ENCODE measurements around the gene SARM1.
"Not testable (repeated sequence)": the region's sequence is repeated elsewhere in the genome, so short reads cannot be mapped to it uniquely, and the experiment has no call there.

Gene SARM1

DNA sequence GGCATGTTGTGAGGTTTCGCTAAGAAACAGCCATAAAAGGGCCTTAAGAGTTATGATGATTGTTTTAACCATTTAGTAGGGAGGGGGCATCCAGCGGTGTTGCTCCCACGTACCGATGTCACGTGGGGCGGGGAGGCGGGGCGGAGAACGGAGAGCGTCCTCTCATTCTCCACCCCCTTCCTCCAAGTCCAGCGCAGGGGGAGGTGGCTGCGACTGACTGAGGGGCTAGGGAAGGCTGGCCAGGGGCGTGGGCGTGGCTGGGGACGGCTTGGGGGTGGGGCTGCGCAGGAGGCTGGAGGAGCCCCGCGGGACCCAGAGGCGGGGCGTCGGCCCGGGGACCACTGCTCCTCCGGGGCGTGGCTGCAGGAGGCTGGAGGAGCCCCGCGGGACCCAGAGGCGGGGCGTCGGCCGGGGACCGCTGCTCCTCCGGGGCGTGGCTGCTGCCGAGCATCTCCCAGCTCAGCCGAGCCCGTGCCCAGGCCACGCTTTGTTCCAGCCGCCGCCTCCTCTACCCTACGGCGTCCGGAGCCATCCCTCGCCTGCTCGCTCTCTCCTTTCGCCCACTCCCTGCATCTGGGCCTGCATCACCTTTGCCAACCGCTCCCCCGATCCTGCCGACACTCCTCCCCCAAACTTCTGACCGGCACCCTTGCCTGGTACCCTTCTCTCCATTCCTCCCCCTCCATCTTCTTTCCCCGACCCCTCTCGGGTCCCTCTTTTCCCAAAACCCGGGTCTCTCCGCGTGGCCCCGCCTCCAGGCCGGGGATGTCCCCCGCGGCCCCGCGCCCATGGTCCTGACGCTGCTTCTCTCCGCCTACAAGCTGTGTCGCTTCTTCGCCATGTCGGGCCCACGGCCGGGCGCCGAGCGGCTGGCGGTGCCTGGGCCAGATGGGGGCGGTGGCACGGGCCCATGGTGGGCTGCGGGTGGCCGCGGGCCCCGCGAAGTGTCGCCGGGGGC, at the start of gene SARM1:
TSS of gene SARM1 (plus strand) at position 450 of the 958 bp plus-strand sequence. CDS start at position 789, 339 bp downstream.
- peak; percentile 88 to 91 for DNase-seq

GRCh38 chr17:28324267-28324745, 47.2 kb upstream of the SARM1 start:
- DNase-seq, result no peak

- no peak for DNase-seq
Measured at GRCh38 chr17:28324781-28325180, 46.7 kb upstream of the SARM1 start.

- DNase-seq, result no peak
Measured at GRCh38 chr17:28325211-28325610, 46.3 kb upstream of the SARM1 start.

DNA sequence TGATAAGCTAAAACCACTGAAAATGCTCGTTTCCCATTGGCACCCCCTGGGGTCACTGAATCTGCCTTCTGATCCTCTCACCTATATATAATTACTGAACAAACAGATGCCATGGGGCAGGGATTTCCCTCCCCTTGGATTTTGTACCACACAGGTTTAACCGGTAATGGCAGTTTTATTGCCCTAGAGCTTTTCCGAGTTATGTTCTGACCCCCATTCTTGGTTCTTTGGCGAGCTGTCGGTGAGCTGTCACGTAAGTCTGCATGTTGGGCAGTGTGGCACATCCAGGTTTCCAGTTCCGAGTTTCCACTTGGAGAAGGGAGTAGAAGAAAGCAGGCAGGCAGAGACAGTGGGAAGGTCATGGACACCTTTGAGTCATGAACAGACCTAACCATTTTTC, 45.4 kb upstream of the SARM1 start:
- no peak for DNase-seq

DNA sequence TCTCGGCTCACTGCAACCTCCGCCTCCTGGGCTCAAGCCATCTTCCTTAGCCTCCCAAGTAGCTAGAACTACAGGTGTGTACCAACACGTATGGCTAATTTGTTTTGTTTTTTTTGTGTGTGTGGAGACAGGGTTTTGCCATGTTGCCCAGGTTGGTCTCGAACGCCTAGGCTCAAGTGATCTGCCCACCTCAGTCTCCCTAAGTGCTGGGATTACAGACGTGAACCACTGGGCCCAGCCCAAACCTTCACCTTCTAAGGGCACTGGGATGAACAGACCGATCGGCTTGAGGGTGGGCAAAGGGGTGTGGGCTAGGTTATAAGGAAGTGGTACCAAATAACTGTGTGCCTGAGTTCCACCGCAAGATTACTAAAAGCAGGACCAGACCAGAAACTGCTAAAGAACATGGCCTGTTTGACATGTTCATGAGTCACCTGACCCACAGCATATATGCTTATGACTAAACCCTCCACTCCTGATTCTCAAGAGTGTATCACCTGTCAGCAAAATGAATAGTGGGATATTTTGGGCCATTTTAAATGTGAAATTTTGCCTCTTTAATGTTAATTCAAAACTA, 44.4 kb upstream of the SARM1 start:
- peak in 1 of 2 donors; percentile 19 for DNase-seq

- DNase-seq, result no peak
Measured at GRCh38 chr17:28327709-28328108, 43.8 kb upstream of the SARM1 start.

- DNase-seq, result no peak
Measured at GRCh38 chr17:28328325-28328724, 43.2 kb upstream of the SARM1 start.

DNA sequence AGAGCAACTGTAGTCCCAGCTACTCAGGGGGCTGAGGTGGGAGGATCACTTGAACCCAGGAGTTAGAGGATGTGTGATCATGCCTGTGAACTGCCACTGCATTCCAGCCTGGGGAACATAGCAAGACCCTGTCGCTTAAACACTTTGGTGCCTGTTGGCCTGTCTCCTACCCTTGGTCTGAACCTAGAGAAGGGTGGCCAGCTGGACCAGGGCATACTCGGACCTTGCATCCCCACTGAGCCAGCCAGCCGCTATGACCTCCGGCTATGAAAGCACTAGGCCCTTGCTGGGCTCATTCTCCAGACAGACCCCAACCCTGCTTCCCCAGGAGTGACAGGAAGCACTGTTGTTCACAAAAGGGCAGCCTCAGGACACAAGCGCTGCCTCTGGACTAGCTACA, 40.8 kb upstream of the SARM1 start:
- no peak for DNase-seq

- no peak for DNase-seq
Measured at GRCh38 chr17:28331891-28332420, 39.5 kb upstream of the SARM1 start.

DNA sequence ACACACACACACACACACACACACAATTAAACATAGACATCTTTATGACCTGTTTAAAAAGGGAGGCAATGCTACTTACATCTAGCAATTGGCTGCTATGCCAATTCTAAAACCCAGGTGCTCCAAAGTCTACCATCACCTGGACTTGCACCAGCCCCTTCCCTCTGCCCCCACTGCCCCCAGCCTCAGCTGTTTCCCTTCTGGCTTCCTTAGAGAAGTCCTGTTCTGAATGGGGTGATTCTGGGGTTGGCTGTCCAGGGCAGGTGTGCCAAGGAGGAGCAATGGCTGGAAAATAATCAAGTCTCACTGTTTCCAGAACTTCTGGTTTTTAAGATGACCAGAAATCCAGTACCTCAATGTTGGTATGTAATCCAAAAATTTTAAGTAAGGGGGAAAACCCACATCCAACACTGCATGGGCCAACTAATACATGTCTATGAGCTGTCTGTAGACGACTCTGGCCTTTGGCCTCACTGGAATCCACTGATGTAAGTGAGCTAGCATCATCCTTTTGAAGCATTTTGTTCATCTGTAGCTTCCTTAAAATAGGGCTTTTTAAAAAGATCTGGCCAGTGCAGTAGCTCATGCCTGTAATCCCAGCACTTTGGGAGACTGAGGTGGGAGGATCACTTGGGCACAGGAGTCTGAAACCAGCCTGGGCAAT, 38.3 kb upstream of the SARM1 start:
- DNase-seq, result no peak

- DNase-seq, result no peak
Measured at GRCh38 chr17:28334171-28334570, 37.3 kb upstream of the SARM1 start.

DNA sequence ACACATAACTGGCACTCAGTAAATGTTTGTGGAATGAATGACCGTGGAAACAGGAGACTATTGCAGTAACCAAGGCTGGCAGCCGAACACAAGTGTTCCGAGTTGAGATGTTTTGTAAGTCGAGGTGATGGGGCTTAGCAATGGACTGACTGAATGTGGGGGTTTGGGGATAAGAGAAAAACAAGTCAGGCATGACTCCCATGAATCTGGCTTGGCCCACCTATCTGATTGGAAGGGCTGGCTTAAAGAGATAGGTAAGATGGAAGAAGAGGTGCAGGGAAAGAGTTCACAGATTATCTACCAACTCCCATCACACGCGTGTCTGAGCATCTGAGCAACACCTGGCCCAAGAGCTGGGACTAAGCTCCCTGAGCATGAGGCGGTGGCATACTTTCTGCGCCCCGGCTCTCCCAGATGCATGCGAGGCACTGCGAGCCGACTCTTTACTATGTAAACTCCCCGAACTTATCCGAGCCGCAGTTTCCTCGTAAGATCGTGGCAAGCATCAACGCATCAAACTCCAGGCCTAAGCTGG, 36.8 kb upstream of the SARM1 start:
- no peak for DNase-seq

DNA sequence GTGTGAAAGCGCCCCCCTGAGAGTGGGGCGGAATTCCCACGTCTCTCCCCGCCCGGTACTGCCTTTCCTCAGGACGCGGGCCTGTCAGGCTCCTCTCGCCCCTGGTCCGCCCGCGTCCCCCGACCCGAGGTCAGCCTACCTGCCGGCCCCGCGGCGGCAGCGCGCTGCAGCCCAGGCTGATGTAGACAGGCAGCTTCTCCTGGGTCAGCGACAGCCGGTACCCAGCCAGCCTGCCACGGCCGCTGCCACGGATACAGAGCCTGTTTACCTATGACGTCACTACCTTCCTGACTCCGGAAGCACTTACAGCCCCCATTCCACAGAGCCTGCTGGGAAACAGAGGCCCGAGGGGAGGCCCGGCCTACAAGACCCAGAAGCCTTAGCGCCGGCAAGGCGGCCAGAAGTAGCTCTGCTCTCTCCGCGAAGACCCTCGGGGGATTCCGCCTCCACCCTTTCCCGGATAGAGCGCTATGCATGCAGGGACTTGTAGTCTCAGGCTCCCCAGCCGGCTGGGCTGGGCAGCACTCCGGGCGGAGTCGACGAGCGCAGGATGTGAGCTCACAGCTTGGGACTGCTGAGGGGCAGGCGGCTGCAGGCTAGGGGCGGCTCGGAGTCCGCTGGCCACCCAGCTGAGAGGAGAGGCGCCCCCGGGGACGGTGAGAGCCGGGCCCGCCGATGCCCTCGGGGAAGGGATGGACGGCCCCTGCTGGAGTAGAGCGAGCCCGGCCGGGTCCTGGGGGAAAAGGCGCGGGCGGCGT, 36.1 kb upstream of the SARM1 start, which contains the start of the genes IFT20 and TNFAIP1:
TSS of gene IFT20 (minus strand) at position 272 of the 758 bp plus-strand sequence. CDS start 3,487 bp downstream, outside the sequence.
TSS of gene TNFAIP1 (plus strand) at position 561 of the 758 bp plus-strand sequence. CDS start 3,761 bp downstream, outside the sequence.
- peak; percentile 94 to 98 for DNase-seq

- DNase-seq, result peak in 1 of 2 donors; percentile 36
Measured at GRCh38 chr17:28335959-28336871, 35.3 kb upstream of the SARM1 start.

DNA sequence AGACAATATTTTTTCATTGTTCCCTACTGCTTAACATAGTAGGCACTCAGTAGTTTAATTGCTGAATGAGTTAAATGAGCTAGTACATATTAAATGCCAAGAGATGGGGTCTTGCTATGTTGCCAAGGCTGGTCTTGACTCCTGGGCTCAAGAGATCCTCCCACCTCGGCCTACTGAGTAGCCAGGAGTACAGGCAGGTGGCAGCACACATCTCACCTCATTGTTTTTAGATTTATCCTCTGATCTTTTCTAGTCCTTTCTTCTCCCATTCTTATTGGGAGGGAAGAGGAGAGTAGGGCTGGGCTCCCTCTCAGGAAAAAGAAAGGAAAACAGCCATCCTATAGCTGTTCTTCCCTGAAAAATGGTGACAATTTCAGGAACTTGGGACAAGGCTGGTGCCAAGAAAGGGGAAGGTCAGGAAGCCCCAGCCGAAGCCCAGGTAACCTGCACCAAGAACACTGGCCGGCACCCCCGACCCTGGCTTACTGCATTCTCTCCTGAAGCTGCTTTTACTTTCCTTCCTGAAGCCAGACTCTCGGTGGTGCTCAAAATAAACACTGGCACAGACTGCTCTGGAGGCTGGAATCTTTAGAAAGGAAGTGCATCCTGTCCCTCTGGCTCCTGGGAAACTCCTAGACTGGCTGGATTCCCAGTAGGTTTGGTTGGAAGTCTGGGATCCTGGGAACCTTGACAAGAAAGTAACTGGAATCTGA, 33.3 kb upstream of the SARM1 start:
- DNase-seq, result no peak

DNA sequence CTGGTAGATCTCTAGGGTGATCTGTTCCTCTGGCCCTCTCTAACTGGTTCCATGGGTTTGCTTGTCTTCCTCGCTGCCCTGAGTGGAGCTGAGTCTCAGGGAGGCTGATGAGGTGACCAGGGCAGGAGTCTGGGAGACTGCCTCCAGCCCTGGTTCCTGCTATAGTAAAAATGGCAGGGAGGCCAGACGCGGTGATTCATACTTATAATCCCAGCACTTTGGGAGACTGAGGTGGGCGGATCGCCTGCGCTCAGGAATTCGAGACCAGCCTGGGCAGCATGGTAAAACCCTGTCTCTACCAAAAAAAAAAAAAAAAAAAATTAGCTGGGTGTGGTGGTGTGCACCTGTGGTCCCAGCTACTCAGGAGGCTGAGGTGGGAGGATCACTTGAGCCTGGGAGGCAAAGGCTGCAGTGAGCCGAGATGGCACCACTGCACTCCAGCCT, 32.7 kb upstream of the SARM1 start:
- DNase-seq, result not testable (repeated sequence)

- DNase-seq, result no peak
Measured at GRCh38 chr17:28339431-28339830, 32.1 kb upstream of the SARM1 start.

GRCh38 chr17:28340374-28340773, 31.1 kb upstream of the SARM1 start:
- DNase-seq, result no peak

DNA sequence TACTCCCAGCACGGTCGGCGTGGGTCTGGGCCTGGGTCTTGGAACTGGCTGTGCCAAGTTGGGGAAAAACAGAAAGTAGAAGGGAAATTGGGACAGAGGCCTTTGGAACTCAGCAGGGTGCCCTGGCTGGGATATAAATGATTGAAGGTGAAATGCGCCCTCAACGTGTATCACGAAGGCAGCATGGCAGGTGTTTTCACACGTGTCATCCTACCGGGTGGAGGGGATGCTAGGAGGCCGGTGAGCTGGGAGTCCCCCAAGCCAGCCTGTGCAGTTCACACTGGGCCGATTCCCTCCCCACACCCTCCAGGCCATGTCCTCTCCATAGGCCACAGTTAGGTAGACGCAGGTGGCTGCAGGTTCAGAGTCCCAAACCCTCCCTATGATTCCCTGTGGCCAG, 30.0 kb upstream of the SARM1 start:
- no peak for DNase-seq

Measured in stimulated activated CD4-positive, alpha-beta T cell treated with anti-CD3 and anti-CD28 coated beads, Interleukin-2, amount 100 ng/mL, for 24 hours (primary cell).